Neural cell (in vitro differentiated cells): Measurements from ENCODE around the gene PLD1. TPM values are rescaled to one million over a fixed set of nuclear protein-coding genes. Genes with fewer than 3 reads are reported as not detected.

Experiments used
- H2AFZ ChIP-seq: fragments of 200-600, 300-800 bp; sonication (generic), shearing (Covaris generic); 2 replicates; pipeline ENCODE4 v1.6.0; 2014; ENCODE audit warnings: low read depth, mild to moderate bottlenecking, antibody characterized with exemption, low read length, moderate library complexity
- H3F3A ChIP-seq: fragments of 200-600 bp; shearing (Covaris generic); 2 replicates; pipeline ENCODE4 v1.6.1; 2016; ENCODE audit warnings: mild to moderate bottlenecking, moderate library complexity, mixed read lengths, antibody characterized with exemption, low read length; ENCODE audit not compliant: insufficient read depth, poor library complexity, severe bottlenecking
- H3K27ac ChIP-seq: fragments of 200-600, 300-800 bp; sonication (generic), shearing (Covaris generic); 2 replicates; pipeline ENCODE4 v1.5.1; 2014; ENCODE audit warnings: mild to moderate bottlenecking, low read length, moderate library complexity
- H3K27me3 ChIP-seq: fragments of 300-800, 200-600 bp; sonication (generic), shearing (Covaris generic); 2 replicates; pipeline ENCODE4 v1.6.0; 2014; ENCODE audit warnings: mild to moderate bottlenecking, low read depth, low read length, moderate library complexity; ENCODE audit not compliant: insufficient read depth
- H3K36me3 ChIP-seq: fragments of 300-800, 200-600 bp; sonication (generic), shearing (Covaris generic); 2 replicates; pipeline ENCODE4 v1.5.1; 2014; ENCODE audit warnings: mild to moderate bottlenecking, antibody characterized with exemption, low read length, moderate library complexity; ENCODE audit not compliant: insufficient read depth
- H3K4me2 ChIP-seq: fragments of 300-800, 200-600 bp; sonication (generic), shearing (Covaris generic); 2 replicates; pipeline ENCODE4 v1.6.0; 2014; ENCODE audit warnings: mild to moderate bottlenecking, low read length
- H3K4me3 ChIP-seq: fragments of 300-800, 200-600 bp; sonication (generic), shearing (Covaris generic); 2 replicates; pipeline ENCODE4 v1.5.1; 2014; ENCODE audit warnings: mild to moderate bottlenecking, low read length, moderate library complexity
- H3K79me2 ChIP-seq: fragments of 200-600 bp; shearing (Covaris generic); replicated peaks from 2 replicates; pipeline ENCODE4 v1.6.0; 2014; ENCODE audit warnings: mild to moderate bottlenecking, low read length, moderate library complexity; ENCODE audit not compliant: insufficient read depth
- H3K9ac ChIP-seq: fragments of 300-800, 200-600 bp; sonication (generic), shearing (Covaris generic); 2 replicates; pipeline ENCODE4 v1.6.1; 2016; ENCODE audit warnings: mild to moderate bottlenecking, low read length, mixed read lengths
- H3K9me2 ChIP-seq: fragments of 200-600 bp; shearing (Covaris generic); 2 replicates; pipeline ENCODE4 v1.6.1; 2016; ENCODE audit warnings: mild to moderate bottlenecking, low read length, mixed read lengths; ENCODE audit not compliant: insufficient read depth
- H3K9me3 ChIP-seq: fragments of 200-600, 300-800 bp; sonication (generic), shearing (Covaris generic); 2 replicates; pipeline ENCODE4 v1.6.1; 2016; ENCODE audit warnings: mild to moderate bottlenecking, mixed run types, low read length, moderate library complexity, mixed read lengths
- H4K20me1 ChIP-seq: fragments of 200-600 bp; shearing (Covaris generic); 2 replicates; pipeline ENCODE4 v1.6.1; 2016; ENCODE audit warnings: mild to moderate bottlenecking, mixed run types; ENCODE audit not compliant: insufficient read depth
- CTCF ChIP-seq: fragments of 450-650 bp; IDR thresholded peaks from 2 replicates; pipeline ENCODE4 v1.5.1; 2014; ENCODE audit warnings: antibody characterized with exemption, mild to moderate bottlenecking, moderate library complexity; ENCODE audit not compliant: poor library complexity, severe bottlenecking
- EP300 ChIP-seq: fragments of 450-650 bp; conservative IDR thresholded peaks from 2 replicates; pipeline ENCODE4 v1.6.1; 2014; ENCODE audit warnings: antibody characterized with exemption, mild to moderate bottlenecking, moderate library complexity; ENCODE audit not compliant: poor library complexity, severe bottlenecking
- EZH2 ChIP-seq: fragments of 200-600, 300-800 bp; shearing (Covaris generic), sonication (generic); IDR thresholded peaks from 2 replicates; pipeline ENCODE4 v1.6.1; 2014; ENCODE audit warnings: antibody characterized with exemption, low read length, borderline replicate concordance, mild to moderate bottlenecking; ENCODE audit not compliant: insufficient read depth, poor library complexity, severe bottlenecking
- MXI1 ChIP-seq: fragments of 450-650 bp; conservative IDR thresholded peaks from 2 replicates; pipeline ENCODE4 v1.6.1; 2014; ENCODE audit warnings: antibody characterized with exemption, mild to moderate bottlenecking; ENCODE audit not compliant: poor library complexity, severe bottlenecking
- POLR2AphosphoS5 ChIP-seq: IDR thresholded peaks from 2 replicates; pipeline ENCODE4 v1.6.1; 2012
- RAD21 ChIP-seq: fragments of 450-650 bp; conservative IDR thresholded peaks from 2 replicates; pipeline ENCODE4 v1.6.1; 2014; ENCODE audit warnings: antibody characterized with exemption, mild to moderate bottlenecking, moderate library complexity
- REST ChIP-seq: IDR thresholded peaks from 2 replicates; pipeline ENCODE4 v1.6.1; 2012; ENCODE audit warnings: borderline replicate concordance
- SMC3 ChIP-seq: fragments of 450-650 bp; conservative IDR thresholded peaks from 2 replicates; pipeline ENCODE4 v1.6.1; 2014; ENCODE audit warnings: antibody characterized with exemption, mild to moderate bottlenecking, moderate library complexity; ENCODE audit not compliant: poor library complexity
- TAF1 ChIP-seq: IDR thresholded peaks from 2 replicates; pipeline ENCODE4 v1.6.1; 2012; ENCODE audit warnings: low read depth
- polyA plus RNA-seq: library from polyadenylated mRNA; depleted of rRNA; stranded (reverse); fragments of >200 nt; gene quantifications from 2 replicates; pipeline ENCODE4 v1.2.3, GENCODE V29; 2014

Gene PLD1
- polyA plus RNA-seq, 1 donor from 2014 or later: 0.06 TPM

GRCh38 chr3:171778493-171778892, 31.8 kb downstream of the PLD1 start:
- Histone ChIP-seq H3K9ac (no peak overlapping the region), H3K4me2 (no peak overlapping the region), H3K27me3 (no peaks in the 10 kb centered on the region), H2AFZ (no peak overlapping the region), H3K79me2 (no peaks in the 10 kb centered on the region), H3K27ac (no peak overlapping the region), H4K20me1 (no peaks in the 10 kb centered on the region), H3K4me3 (no peak overlapping the region), H3F3A (no peaks in the 10 kb centered on the region), H3K9me3 (no peaks in the 10 kb centered on the region), H3K36me3 (no peaks in the 10 kb centered on the region), H3K9me2 (no peaks in the 10 kb centered on the region)
- TF ChIP-seq TAF1 (no peak), EZH2 (no peak), CTCF (no peak), REST (no peak), MXI1 (no peak), EP300 (no peak), POLR2AphosphoS5 (no peak)

DNA sequence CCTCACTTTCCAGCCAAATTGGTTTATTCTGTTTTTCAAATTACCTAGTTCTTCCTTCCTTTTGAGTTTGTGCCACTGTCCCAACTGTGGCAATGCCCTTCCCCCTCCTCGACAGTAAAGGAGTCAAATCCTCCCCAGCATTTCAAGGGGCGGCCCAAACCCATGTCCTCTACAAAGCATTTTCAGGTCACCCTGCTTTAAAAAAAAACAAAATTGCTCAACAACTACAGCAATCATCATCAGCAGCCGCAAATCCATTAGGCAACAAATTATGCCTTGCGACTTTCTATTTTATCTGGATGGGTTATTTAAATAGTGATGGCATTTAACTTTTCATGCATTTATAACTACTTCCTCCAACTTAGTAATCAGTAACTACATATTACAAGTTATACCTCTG, 32.7 kb downstream of the PLD1 start:
- H3F3A ChIP-seq: no peaks in the 10 kb centered on the region
- H2AFZ ChIP-seq: no peak overlapping the region
- TF ChIP-seq CTCF (no peak), RAD21 (no peak), POLR2AphosphoS5 (no peak), REST (no peak), EZH2 (no peak), TAF1 (no peak), MXI1 (no peak), SMC3 (no peak), EP300 (no peak)

More for the DNA sequence above, 32.7 kb downstream of the PLD1 start:
- Histone ChIP-seq H3K36me3 (no peaks in the 10 kb centered on the region), H3K79me2 (no peaks in the 10 kb centered on the region), H3K27me3 (no peaks in the 10 kb centered on the region), H3K4me3 (no peak overlapping the region), H3K27ac (no peak overlapping the region), H3K9ac (no peak overlapping the region), H3K9me3 (no peaks in the 10 kb centered on the region), H3K9me2 (no peaks in the 10 kb centered on the region), H3K4me2 (no peak overlapping the region), H4K20me1 (no peaks in the 10 kb centered on the region)
